ENCODE results near the gene TMCC3.
A peak's percentile ranks its signal among the peaks of the same experiment; 100 is the strongest.
"Not testable (repeated sequence)": the region's sequence is repeated elsewhere in the genome, so short reads cannot be mapped to it uniquely, and the experiment has no call there.

Gene TMCC3

GRCh38 chr12:94563286-94563685, 87.1 kb downstream of the TMCC3 start:
- DNase-seq, result no peak

DNA sequence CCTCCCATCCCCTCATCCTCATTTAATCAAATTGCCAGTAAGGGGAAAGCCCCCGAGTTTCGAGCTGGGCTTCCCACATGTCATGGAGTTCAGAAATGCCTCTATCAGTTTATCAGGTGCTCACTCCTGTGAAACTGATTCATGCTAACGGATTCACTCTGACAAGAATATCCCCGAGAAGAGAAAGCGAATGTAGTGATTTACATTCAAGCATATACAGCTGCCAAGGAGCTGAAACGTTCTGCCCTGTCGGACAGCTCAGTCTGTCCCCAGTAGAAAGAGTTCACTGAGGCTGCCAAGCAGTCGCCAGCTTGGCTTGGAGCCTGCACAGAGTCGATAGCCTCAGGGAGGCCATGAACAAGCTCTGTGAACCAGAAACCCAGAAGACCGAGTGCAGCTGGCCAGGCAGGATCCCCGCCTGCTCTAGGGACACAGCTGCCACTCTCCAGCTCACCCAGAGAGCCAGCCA, 88.4 kb downstream of the TMCC3 start:
- no peak for DNase-seq

GRCh38 chr12:94560431-94561221, 89.7 kb downstream of the TMCC3 start:
- DNase-seq, result no peak

DNA sequence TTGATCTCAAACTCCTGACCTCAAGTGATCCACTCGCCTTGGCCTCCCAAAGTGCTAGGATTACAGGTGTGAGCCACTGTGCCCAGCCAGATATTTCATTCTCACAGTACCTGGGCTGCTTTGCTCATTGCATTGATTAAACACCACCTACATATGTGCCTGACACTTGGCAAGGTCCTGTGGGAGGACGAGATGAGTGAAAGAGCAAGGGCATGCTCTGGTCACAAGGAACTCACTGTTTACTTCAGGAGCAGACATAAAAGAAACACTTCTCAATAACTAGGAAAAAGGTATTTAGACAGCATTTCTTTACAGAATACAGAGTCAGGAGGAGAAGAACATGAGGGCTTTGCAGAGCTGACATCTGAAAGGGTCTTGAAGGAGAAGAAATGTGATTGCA, 91.7 kb downstream of the TMCC3 start:
- no peak for DNase-seq

DNA sequence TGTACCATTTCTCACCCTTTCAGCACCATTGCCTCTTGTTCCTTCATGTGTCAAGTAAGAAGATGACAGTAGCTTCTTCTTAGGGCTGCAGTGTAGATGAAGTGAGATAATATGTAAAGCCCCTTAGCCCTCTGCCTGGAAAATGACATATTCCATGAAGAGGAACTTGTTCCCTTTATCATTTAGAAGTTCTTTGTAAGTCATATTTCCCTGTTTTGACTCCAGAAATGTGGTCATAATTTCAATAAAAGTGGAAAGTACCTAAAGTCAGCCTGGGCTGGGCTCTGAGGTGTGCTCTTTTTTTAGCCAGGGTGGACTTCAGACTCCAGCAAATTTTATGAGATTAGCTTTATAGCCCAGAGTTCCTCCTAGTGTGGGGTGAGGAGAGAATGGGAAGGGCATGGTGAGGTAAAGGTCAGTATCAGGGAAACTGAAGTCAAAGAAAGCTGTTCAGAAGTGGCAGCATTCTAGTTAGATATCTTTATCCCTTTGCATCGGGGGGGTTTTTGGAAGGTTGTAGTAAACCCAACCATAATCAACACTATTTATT, 92.5 kb downstream of the TMCC3 start:
- DNase-seq, result no peak

GRCh38 chr12:94555687-94556086, 94.7 kb downstream of the TMCC3 start:
- DNase-seq, result no peak

- DNase-seq, result no peak
These were observed 96.5 kb downstream of the TMCC3 start for GRCh38 chr12:94553875-94554274.

GRCh38 chr12:94553130-94553519, 97.2 kb downstream of the TMCC3 start:
- no peak for DNase-seq

GRCh38 chr12:94551810-94552209, 98.5 kb downstream of the TMCC3 start:
- DNase-seq, result no peak

DNA sequence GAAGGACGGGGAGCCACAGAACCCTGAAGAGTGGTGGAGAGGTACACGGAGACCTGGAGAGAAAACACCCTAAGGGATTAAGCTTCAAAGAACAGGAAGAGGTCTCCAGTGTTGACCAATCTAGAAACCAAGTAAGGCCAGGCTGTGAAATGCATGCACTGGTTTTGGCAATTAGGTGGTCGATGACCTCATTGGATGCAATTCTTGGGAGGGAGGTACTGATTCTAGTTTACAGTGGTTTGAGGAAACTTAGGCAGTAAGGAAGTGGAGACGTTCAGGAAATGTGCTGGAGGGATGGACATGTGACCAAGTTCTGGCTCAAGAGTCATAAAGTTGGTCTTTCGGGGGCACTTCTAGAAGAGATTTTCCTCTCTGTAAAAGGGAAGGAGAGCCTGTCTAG, 99.4 kb downstream of the TMCC3 start:
- DNase-seq, result no peak

DNA sequence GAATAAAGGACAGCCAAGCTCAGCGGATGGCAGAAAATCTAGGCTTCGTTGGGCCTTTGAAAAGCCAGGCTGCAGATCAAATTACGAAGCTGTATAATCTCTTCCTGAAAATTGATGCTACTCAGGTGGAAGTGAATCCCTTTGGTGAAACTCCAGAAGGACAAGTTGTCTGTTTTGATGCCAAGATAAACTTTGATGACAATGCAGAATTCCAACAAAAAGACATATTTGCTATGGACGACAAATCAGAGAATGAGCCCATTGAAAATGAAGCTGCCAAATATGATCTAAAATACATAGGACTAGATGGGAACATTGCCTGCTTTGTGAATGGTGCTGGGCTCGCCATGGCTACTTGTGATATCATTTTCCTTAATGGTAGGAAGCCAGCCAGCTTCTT, 101.5 kb downstream of the TMCC3 start:
- not testable (repeated sequence) for DNase-seq

DNA sequence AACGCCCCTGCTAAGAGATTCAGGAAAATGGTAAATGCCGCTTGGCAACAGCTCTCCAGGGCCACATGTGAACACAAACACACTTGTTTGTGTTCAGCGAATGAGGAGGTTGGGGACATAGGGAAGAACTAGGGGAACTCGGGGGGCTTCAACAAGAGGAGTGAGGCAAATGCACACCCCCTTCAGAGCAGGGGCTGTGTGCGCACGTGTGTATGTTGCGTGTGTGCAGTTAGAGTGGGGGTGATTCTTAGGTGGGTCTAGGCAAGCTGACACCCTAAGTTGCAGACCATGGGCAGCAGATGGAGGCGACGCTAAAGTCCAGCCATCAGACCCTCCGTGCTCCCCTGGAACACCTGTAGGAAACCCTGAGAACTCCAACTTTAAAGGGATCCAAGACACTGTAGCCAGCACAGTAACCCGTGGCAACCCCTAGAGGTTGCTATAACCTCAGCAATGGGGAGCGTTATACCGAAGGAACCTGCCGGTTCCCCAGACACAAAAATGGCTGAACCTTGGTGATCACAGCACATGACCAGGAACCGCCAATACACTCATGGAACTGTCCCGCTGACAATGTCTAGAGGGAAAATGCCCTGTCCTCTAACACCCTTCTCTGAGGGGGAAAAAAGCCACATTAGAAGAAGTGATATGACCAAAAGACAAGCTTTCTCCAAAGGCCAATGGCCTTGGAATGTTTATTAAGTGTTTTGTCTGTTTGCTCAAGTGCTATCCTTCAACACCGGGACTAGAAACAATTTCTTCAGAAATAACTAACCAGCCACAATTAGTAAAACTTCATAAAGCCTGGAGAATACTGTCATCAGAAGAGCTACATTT, 104.2 kb downstream of the TMCC3 start:
- DNase-seq, result no peak

GRCh38 chr12:94544355-94544754, 106.0 kb downstream of the TMCC3 start:
- DNase-seq, result no peak

DNA sequence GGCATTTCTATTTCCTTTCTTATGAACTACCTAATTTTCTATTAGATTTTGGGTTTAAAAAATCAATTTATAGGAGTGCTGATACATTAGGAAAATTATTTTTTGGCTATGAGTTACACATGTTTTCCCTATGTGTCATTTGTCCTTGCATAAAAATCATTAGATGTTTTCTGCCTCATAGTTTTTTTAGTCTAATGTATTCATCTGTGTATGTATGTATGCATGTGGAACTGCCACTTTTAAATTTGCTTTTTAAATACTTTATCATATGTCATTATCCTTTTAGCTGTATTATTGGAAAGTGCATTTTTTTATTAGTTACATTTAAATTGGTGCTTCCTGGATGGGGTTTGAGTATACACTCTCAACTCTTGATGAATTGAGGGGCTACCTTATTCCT, 112.0 kb downstream of the TMCC3 start:
- no peak for DNase-seq

DNA sequence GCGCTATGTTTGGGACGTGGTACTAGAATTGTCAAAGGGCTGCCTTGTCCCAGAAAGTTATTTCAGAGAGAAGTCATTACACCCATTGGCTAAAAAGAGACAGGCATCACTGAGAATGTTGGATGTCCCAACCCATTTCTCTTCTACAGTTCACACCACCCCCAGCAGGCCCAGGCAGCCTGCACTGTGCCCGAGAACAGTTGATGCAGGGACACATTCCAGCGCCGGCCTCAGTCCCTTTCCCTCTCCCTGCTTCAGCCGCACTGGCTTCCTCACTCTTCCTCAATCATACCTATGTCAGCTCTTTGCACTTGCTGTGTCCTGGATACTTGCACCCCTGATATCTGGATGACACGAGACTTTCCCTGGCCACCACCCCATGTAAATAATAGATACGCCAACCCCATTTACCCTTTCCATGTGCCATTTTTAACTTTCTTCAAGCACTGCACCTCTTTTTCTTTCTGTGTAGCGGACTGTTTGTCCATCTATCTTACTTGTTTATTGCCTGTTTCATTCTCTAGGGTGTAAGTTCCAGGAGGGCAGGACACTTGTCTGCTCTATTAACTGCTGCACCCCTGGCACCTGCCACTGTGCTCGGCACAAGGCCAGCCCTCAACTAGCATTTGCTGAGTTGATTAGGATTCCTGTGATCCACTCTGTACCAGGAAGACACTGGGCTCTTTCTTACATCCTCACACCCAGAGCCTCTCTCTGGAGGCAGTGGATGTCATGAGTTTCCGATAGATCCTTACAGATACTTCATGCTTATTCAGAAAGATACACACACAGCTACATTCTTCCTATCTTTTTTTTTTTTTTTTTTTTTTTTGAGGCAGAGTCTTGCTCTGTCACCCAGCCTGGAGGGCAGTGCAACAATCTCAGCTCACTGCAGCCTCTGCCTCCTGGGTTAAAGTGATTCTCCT, 114.1 kb downstream of the TMCC3 start:
- no peak for DNase-seq

DNA sequence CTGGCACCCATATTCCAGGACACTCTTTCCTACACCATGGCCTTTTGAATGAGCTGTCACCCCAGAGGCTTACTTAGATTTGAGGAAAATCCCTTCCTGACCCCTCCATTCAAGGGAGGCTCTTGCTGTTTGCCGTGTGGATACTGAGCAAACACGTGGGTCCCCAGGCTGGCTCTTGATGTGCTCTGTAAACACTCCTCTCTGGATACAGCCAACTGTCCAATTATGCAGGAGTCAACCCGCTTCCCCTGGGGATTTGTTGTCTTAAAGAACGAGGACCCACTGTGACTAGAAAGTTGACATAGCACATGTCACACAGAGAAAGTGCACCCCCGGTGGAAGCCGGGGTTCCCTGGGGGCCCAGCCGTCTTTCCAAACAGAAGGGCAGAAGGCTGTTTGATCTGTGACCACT, 114.8 kb downstream of the TMCC3 start:
- DNase-seq, result no peak

DNA sequence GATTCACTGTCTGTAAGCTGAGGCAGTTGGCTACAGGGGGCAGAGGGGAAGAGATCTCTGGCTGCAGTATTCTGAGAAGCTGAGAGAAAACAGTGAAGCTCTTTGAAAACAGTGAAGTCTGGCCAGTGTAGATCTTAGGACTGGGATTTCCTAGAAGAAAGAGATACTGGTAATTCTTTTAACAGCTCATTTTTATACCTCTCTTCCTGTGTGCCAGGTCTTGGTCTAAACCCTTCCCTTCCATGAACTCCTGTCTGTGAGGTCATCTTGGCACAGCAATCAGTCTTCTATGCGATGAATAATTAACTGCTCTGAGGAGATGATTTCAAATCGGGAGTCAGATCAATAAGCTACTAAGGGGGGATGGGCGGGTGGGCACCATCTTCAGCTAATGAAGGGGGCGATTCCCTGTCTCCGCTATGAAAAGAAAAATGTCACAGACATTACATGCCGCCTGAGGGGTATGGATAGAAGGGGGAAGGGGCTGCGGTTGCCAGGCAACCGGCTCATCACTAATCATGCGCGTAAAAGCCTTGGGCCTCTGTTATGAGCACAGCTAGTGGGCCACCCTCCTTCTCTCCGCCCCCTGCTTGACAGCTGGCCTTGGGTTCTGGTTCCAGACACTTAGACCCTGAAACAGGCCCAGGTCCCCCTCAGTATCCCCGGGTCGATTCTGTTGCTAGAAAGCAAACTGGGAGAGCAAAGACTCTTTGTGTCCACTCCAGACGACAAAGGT, 115.4 kb downstream of the TMCC3 start:
- no peak for DNase-seq

DNA sequence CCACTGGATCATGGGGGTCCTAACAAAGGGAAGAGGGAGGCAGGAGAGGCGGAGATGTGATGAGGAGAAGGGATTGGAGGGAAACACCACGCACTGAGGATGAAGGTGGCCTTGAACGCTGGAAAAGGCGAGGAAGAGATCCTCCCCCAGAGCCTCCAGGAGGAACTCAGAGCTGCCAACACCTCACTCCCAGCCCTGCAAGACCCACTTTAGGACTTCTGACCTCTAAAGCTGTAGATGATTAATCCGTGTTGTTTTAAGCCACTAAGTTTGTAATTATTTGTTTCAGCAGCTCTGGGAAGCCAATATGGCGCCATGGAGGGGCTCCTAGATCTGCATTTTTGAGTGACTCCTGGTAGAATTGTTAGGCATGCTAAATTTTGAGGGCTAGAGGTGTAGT, 116.1 kb downstream of the TMCC3 start:
- DNase-seq, result no peak

DNA sequence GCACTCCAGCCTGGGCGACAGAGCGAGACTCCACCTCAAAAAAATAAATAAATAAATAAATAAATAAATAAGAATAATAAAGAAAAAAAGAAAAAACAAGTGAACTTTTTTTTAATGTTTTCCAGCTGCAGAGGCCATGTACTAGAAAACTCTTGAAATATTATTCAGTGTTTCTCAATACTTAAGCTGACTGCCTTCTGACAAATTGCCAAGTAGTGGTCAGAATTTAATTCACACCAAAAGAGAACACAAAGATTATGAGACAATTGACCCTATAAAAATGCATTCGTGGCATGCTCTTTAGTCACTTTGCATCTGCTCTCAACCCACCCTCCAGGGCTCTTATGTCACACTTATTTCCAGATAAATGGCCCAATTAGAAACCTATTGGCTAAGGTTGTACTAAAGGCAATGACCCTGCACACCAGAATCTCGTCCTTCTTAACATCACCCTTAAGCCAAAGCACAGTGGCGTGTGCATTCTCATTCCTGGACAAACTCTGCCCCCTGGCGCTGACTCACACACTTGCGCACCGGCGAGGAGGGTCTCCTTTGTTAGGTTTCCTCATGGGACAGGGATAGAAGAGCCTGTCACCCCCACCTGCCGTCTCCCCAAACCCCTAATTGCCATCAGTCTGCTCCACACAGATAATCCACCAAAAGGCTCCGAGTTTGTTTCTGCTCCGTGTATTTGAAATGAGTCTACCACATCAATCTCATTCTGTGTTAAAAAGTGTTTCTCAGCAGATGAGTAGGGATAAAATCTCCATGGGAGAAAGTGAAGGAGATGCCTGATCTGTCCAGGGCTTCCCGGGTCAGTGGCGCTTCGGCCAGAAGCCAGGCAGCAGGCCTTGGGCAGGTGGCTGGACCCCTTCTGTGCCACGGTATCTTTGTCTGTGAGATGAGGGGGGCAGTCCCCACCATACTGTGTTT, 117.6 kb downstream of the TMCC3 start:
- DNase-seq, result peak; percentile 49

- DNase-seq, result no peak
These were observed 119.1 kb downstream of the TMCC3 start for GRCh38 chr12:94531196-94531720.
